Measurements from ENCODE around the gene SAMD5.

The SAMD5 gene

DNA sequence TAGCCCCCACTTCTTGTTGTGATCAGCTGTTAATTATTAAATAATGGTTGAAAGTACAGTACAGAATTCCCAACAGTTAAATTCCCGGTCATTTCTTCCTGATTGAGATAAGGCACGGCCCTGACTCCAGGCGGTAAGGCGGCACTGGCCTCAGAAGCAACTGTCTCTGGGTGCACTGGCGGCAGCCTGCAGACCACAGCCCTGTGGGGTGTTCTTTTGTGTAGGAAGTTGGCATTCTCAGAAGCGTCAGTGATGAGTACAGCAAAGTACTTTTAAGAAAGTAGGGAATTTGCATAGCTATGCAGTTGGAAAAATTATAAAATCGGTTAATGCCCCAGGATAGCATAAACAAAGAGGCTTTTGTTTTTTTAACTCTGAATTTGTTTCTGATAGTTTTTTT, 50.5 kb downstream of the SAMD5 start:
- TF ChIP-seq, protein P1, sequence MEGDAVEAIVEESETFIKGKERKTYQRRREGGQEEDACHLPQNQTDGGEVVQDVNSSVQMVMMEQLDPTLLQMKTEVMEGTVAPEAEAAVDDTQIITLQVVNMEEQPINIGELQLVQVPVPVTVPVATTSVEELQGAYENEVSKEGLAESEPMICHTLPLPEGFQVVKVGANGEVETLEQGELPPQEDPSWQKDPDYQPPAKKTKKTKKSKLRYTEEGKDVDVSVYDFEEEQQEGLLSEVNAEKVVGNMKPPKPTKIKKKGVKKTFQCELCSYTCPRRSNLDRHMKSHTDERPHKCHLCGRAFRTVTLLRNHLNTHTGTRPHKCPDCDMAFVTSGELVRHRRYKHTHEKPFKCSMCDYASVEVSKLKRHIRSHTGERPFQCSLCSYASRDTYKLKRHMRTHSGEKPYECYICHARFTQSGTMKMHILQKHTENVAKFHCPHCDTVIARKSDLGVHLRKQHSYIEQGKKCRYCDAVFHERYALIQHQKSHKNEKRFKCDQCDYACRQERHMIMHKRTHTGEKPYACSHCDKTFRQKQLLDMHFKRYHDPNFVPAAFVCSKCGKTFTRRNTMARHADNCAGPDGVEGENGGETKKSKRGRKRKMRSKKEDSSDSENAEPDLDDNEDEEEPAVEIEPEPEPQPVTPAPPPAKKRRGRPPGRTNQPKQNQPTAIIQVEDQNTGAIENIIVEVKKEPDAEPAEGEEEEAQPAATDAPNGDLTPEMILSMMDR (IDR thresholded peaks at IDR 0.05), result no peak

- TF ChIP-seq, protein P1 (IDR thresholded peaks at IDR 0.05), result no peak
These were observed 52.2 kb downstream of the SAMD5 start for GRCh38 chr6:147560670-147561069.

DNA sequence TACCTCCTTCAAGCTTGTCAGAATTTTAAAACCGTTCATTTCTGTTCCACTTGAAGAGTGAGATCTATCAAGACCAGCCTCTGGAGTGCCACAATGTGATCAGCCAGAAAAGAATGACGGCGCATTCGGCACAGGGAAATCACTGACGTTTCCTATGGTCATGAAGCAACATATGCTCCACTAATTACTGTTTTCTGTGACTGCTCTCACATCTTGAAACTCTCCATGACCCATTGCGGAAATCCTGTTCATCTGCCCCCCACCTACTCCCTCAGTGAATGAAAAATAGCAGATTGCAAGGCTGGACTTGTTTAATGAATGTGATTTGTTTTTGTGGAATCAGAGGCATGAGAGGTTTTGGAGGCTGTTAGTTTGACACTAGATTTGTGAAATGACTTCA, 53.2 kb downstream of the SAMD5 start:
- TF ChIP-seq, protein P1 (IDR thresholded peaks at IDR 0.05), result no peak

GRCh38 chr6:147563472-147563871, 55.0 kb downstream of the SAMD5 start:
- TF ChIP-seq, protein P1 (IDR thresholded peaks at IDR 0.05), result no peak

DNA sequence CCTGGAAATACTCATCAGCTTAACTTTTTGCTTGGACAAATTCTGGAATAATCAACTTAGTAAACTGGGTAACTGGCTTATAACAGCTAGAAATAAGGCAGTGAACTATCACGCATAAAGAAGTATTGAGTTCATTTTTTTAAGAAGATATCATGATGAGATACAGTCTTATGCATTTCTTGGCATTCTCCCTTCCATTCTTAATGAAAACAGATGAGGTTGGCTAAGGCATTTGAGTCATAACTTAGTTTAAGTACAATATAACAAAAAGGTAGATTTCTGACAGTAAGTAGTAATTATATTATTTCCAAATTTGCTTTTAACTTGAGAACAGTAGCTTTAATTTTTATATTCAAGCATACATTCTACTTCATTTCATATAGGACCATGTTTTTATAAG, 56.1 kb downstream of the SAMD5 start:
- TF ChIP-seq, protein P1 (IDR thresholded peaks at IDR 0.05), result no peak

- TF ChIP-seq, protein P1 (IDR thresholded peaks at IDR 0.05), result no peak
These were observed 57.9 kb downstream of the SAMD5 start for GRCh38 chr6:147566244-147566898.

GRCh38 chr6:147567141-147567805, 58.8 kb downstream of the SAMD5 start:
- TF ChIP-seq, protein P1 (IDR thresholded peaks at IDR 0.05), result no peak

Data from LNCAP (cell line).